ENCODE data around the gene ARHGAP45. TPM values are rescaled to one million over a fixed set of nuclear protein-coding genes. Genes with fewer than 3 reads are reported as not detected.

Gene ARHGAP45
- total RNA-seq, 2 experiments from 2014 or later = 861 to 878 TPM

DNA sequence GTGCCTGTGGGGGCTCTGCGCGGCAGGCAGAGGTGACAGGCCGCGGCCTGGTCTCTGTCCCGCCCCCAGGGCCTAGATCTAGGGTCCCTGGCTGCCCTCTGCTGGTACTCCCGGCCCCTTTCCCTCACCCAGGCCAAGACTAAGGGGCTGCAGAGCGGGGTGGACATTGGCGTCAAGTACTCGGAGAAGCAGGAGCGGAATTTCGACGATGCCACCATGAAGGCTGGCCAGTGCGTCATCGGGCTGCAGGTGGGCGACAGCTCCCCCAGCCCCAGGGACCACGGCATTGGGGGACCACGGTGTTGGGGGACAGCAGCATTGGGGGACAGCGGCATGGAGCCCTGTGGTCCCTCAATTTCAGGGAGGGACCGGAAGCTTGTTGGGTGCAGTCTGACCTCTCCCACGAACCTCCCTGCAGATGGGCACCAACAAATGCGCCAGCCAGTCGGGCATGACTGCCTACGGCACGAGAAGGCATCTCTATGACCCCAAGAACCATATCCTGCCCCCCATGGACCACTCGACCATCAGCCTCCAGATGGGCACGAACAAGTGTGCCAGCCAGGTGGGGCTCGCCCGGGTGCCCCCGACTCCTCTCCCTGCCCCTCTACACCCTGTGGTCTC lies 30.9 kb upstream of the ARHGAP45 start:
- H3K36me3 ChIP-seq (ENCODE audit: insufficient read depth, low read length) = peaks cover 48% of the 10 kb centered on the region
- TF ChIP-seq CTCF (IDR thresholded peaks at IDR 0.05) = no peak
- Mint-ChIP-seq H3K27me3 (no peaks in the 10 kb centered on the region), H3K4me1 (ENCODE audit: low read depth) (peaks cover 63% of the 10 kb centered on the region), H3K27ac (peak overlapping the region; percentile 92), H3K36me3 (ENCODE audit: low read depth) (peaks cover 77% of the 10 kb centered on the region), H3K9me3 (no peaks in the 10 kb centered on the region), H3K4me3 (peak overlapping the region; percentile 50)
- POLR2A ChIA-PET = interaction anchor here (0.8 to 9.0 kb wide), 7 partner anchors 8 to 233 kb away, joined by 3 to 203 read pairs (median 90); partner anchors contain the start of genes ARHGAP45, CIRBP, CNN2 and RNU6-2
- H3K27me3 ChIP-seq (ENCODE audit: control insufficient read depth in 1 of 2, insufficient read depth in 2 of 2, low read length in 2 of 2) = no peaks in the 10 kb centered on the region
- DNase-seq (peak in 4 of 14 experiments; percentile 33 to 70 (median 42)), ATAC-seq (ENCODE audit: poor library complexity) (no peak)
- peaks cover 82% of the 10 kb centered on the region for H3K4me1 ChIP-seq (ENCODE audit: insufficient read depth, low read length)
- CTCF ChIA-PET = interaction anchor here (1.0 kb wide), 1 partner anchor 15 kb away, joined by 5 read pairs; the partner anchor contains the start of gene RNU6-2
- peak overlapping the region in 1 of 2 donors; percentile 21 for H3K27ac ChIP-seq (ENCODE audit: low read depth in 1 of 2, low read length in 2 of 2)
- H3K9me3 ChIP-seq (ENCODE audit: control insufficient read depth in 1 of 2, insufficient read depth in 1 of 2, low read length in 2 of 2) = no peaks in the 10 kb centered on the region
- no peak overlapping the region for H3K4me3 ChIP-seq (ENCODE audit: low read length)
- intact Hi-C loops (cut with DNase I, micrococcal nuclease) = no loop called here

DNA sequence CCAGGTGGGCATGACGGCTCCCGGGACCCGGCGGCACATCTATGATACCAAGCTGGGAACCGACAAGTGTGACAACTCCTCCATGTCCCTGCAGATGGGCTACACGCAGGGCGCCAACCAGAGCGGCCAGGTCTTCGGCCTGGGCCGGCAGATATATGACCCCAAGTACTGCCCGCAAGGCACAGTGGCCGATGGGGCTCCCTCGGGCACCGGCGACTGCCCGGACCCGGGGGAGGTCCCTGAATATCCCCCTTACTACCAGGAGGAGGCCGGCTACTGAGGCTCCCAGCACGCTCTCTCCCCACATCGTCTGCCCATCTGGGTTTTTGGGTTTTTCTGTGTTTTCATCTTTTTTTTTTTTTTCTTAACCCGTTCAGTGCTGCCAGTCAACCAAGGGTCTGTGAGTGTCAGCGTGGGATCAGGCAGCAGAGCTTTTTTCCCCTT lies 29.3 kb upstream of the ARHGAP45 start:
- Histone ChIP-seq H3K9me3 (ENCODE audit: control insufficient read depth in 1 of 2, insufficient read depth in 1 of 2, low read length in 2 of 2) (no peaks in the 10 kb centered on the region), H3K4me1 (ENCODE audit: insufficient read depth, low read length) (peaks cover 82% of the 10 kb centered on the region), H3K36me3 (ENCODE audit: insufficient read depth, low read length) (peaks cover 49% of the 10 kb centered on the region), H3K4me3 (ENCODE audit: low read length) (peak overlapping the region; percentile 22), H3K27ac (ENCODE audit: low read depth in 1 of 2, low read length in 2 of 2) (peak overlapping the region; percentile 59 to 60), H3K27me3 (ENCODE audit: control insufficient read depth in 1 of 2, insufficient read depth in 2 of 2, low read length in 2 of 2) (no peaks in the 10 kb centered on the region)
- CTCF ChIA-PET = interaction anchor here (1.0 to 3.6 kb wide), 4 partner anchors 9 to 27 kb away, joined by 3 to 20 read pairs (median 4); partner anchors contain the start of genes RNU6-2 and TMEM259
- Mint-ChIP-seq H3K4me1 (ENCODE audit: low read depth) (peaks cover 59% of the 10 kb centered on the region), H3K9me3 (no peaks in the 10 kb centered on the region), H3K27ac (peak overlapping the region; percentile 92), H3K4me3 (peak overlapping the region; percentile 100), H3K27me3 (no peaks in the 10 kb centered on the region), H3K36me3 (ENCODE audit: low read depth) (peaks cover 72% of the 10 kb centered on the region)
- DNase-seq = peak in 1 of 14 experiments; percentile 8
- POLR2A ChIA-PET = interaction anchor here (0.7 to 9.0 kb wide), 9 partner anchors 9 to 237 kb away, joined by 3 to 203 read pairs (median 48); partner anchors contain the start of genes ARHGAP45, CIRBP, CNN2 and FAM174C
- ATAC-seq (ENCODE audit: poor library complexity) = no peak
- TF ChIP-seq CTCF (IDR thresholded peaks at IDR 0.05) = no peak
- intact Hi-C loops (cut with DNase I, micrococcal nuclease) = loop anchor here in 1 of 2 experiments (2.0 kb wide), 1 partner anchor 31 kb away; no protein-coding TSS in a partner anchor

GRCh38 chr19:1038978-1039645 lies 27.9 kb upstream of the ARHGAP45 start:
- H3K4me1 ChIP-seq (ENCODE audit: insufficient read depth, low read length) = peaks cover 81% of the 10 kb centered on the region
- Mint-ChIP-seq H3K9me3 (no peaks in the 10 kb centered on the region), H3K27me3 (no peaks in the 10 kb centered on the region), H3K4me3 (peak overlapping the region; percentile 100), H3K36me3 (ENCODE audit: low read depth) (peaks cover 65% of the 10 kb centered on the region), H3K27ac (peak overlapping the region; percentile 92), H3K4me1 (ENCODE audit: low read depth) (peaks cover 51% of the 10 kb centered on the region)
- no peak overlapping the region for H3K27ac ChIP-seq (ENCODE audit: low read depth in 1 of 2, low read length in 2 of 2)
- H3K9me3 ChIP-seq (ENCODE audit: control insufficient read depth in 1 of 2, insufficient read depth in 1 of 2, low read length in 2 of 2) = no peaks in the 10 kb centered on the region
- ChIA-PET CTCF (interaction anchor here (1.0 to 3.6 kb wide), 4 partner anchors 17 to 205 kb away, joined by 3 to 20 read pairs (median 4); partner anchors contain the start of genes RNU6-2 and TMEM259), POLR2A (interaction anchor here (0.6 to 9.0 kb wide), 19 partner anchors 11 to 236 kb away, joined by 3 to 203 read pairs (median 5); partner anchors contain the start of genes ARHGAP45, CIRBP, CNN2 and FAM174C)
- ATAC-seq (ENCODE audit: poor library complexity) (no peak), DNase-seq (peak in 3 of 14 experiments; percentile 46 to 60 (median 50))
- no peaks in the 10 kb centered on the region for H3K27me3 ChIP-seq (ENCODE audit: control insufficient read depth in 1 of 2, insufficient read depth in 2 of 2, low read length in 2 of 2)
- intact Hi-C loops (cut with DNase I, micrococcal nuclease) = loop anchor here (1.0 to 2.0 kb wide), 2 partner anchors 18 to 30 kb away; partner anchors contain the start of genes RNU6-2 (in 1 of the 2) and TMEM259 (in 1 of the 2)
- H3K36me3 ChIP-seq (ENCODE audit: insufficient read depth, low read length) = peaks cover 53% of the 10 kb centered on the region
- H3K4me3 ChIP-seq (ENCODE audit: low read length) = peak overlapping the region; percentile 91
- TF ChIP-seq CTCF (IDR thresholded peaks at IDR 0.05) = no peak

Measured in CD4-positive, alpha-beta T cell (primary cell).